Glutamatergic neuron (in vitro differentiated cells): ENCODE measurements around the gene TACC2. TPM values are rescaled to one million over a fixed set of nuclear protein-coding genes. Genes with fewer than 3 reads are reported as not detected.

Source experiments
- DNase-seq: peaks from one replicate; pipeline ENCODE4 v3.0.0; 2022
- H3K27ac Mint-ChIP-seq: one replicate; pipeline ENCODE4 v1.8.0; 2020; ENCODE audit warnings: mild to moderate bottlenecking, mixed read lengths, inconsistent platforms; ENCODE audit not compliant: unreplicated experiment
- H3K27me3 Mint-ChIP-seq: one replicate; pipeline ENCODE4 v1.8.0; 2020; ENCODE audit warnings: mild to moderate bottlenecking, moderate library complexity, mixed read lengths, inconsistent platforms; ENCODE audit not compliant: unreplicated experiment
- H3K36me3 Mint-ChIP-seq: one replicate; pipeline ENCODE4 v1.8.0; 2020; ENCODE audit warnings: mild to moderate bottlenecking, mixed read lengths, inconsistent platforms; ENCODE audit not compliant: unreplicated experiment
- H3K4me1 Mint-ChIP-seq: one replicate; pipeline ENCODE4 v1.8.0; 2020; ENCODE audit warnings: mild to moderate bottlenecking, low read depth, mixed read lengths, inconsistent platforms; ENCODE audit not compliant: unreplicated experiment
- H3K4me3 Mint-ChIP-seq: one replicate; pipeline ENCODE4 v1.8.0; 2020; ENCODE audit warnings: mild to moderate bottlenecking, mixed read lengths, inconsistent platforms; ENCODE audit not compliant: unreplicated experiment
- H3K9me3 Mint-ChIP-seq: one replicate; pipeline ENCODE4 v1.8.0; 2020; ENCODE audit warnings: mild to moderate bottlenecking, moderate library complexity, mixed read lengths, inconsistent platforms; ENCODE audit not compliant: unreplicated experiment
- total RNA-seq: library from RNA; stranded (reverse); fragmentation: NEBNext Ultra II Directional; extraction: Animal tissue kit (Norgen Biotek cat#: 25700); gene quantifications from one replicate; pipeline ENCODE4 v1.2.1, GENCODE V29; 2021; ENCODE audit not compliant: unreplicated experiment
- TF ChIP-seq, protein P1 (sequence below): fragments of 200-600 bp; sonication (generic); IDR thresholded peaks from one replicate; pipeline ENCODE4 v1.5.0; 2021; ENCODE audit not compliant: partially characterized antibody, unreplicated experiment

The TACC2 gene
- total RNA-seq, 1 donor from 2014 or later: 499 TPM

DNA sequence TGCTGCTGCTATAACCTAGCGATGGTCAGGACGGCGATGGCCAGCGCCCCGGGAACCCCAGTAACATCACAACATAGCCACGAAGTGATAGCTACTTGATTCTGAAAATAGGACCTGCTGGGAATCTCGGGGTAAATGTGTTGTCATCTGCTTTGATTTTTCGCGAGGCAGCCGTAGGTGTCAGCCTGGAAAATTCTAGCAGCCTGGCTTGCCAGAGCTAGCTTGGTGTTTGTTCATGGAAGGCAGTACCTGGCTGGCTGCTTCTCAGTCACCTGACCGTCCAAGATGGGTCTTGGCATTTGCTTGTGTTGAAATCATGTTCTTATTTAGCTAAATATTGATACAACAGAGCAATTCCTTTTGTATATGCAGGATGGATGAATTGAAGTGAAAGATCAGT, 199.7 kb downstream of the TACC2 start:
- H3K4me3 Mint-ChIP-seq: peak overlapping the region; percentile 74
- peaks cover 63% of the 10 kb centered on the region for H3K4me1 Mint-ChIP-seq
- DNase-seq: no peak
- H3K27me3 Mint-ChIP-seq: peaks cover 5% of the 10 kb centered on the region
- H3K9me3 Mint-ChIP-seq: peaks cover 18% of the 10 kb centered on the region
- no peaks in the 10 kb centered on the region for H3K36me3 Mint-ChIP-seq
- peak overlapping the region; percentile 85 for H3K27ac Mint-ChIP-seq
- TF ChIP-seq, protein P1, sequence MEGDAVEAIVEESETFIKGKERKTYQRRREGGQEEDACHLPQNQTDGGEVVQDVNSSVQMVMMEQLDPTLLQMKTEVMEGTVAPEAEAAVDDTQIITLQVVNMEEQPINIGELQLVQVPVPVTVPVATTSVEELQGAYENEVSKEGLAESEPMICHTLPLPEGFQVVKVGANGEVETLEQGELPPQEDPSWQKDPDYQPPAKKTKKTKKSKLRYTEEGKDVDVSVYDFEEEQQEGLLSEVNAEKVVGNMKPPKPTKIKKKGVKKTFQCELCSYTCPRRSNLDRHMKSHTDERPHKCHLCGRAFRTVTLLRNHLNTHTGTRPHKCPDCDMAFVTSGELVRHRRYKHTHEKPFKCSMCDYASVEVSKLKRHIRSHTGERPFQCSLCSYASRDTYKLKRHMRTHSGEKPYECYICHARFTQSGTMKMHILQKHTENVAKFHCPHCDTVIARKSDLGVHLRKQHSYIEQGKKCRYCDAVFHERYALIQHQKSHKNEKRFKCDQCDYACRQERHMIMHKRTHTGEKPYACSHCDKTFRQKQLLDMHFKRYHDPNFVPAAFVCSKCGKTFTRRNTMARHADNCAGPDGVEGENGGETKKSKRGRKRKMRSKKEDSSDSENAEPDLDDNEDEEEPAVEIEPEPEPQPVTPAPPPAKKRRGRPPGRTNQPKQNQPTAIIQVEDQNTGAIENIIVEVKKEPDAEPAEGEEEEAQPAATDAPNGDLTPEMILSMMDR: no peak

- H3K27ac Mint-ChIP-seq: peak overlapping the region; percentile 85
- peaks cover 62% of the 10 kb centered on the region for H3K4me1 Mint-ChIP-seq
- no peak for DNase-seq
- H3K9me3 Mint-ChIP-seq: peaks cover 19% of the 10 kb centered on the region
- H3K36me3 Mint-ChIP-seq: no peaks in the 10 kb centered on the region
- H3K27me3 Mint-ChIP-seq: peaks cover 8% of the 10 kb centered on the region
- peak overlapping the region; percentile 74 for H3K4me3 Mint-ChIP-seq
- TF ChIP-seq, protein P1: no peak
Measured at GRCh38 chr10:122189185-122189584, 200.2 kb downstream of the TACC2 start.

DNA sequence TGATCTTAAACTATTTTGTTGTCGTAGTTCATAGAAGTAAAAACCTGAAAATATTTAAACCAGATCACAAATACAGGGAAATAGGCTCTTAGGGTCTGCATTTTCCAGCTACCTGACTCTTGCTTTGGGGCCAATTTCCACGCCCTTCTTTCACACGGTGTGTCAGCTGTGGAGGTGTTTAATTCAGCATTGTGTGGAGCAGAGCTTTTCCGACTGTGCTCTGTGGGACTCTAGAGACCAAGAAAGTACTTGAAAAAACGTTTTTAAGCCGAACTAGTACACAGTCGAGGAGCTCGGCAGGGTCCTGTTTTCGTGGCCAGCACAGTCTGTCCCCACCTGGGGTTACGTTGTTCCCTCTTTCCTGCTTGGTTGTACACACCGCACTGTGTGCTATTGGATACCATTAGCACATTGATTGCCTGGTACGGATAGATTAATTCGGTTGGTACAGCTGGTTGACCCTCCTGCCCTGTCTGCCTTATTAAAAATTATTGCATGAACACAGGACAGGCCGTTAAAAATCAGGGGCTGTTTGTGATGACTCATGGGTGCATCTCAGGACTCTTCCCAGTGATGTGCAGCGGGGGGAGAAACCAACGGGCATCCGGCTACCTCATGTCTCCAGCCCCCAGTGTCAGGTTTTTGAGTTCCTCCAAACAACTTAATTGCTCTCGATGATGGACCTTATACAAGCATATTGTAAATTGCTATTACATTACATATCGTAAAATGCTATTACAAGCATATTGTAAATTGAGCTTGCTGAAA, 201.4 kb downstream of the TACC2 start:
- peaks cover 69% of the 10 kb centered on the region for H3K4me1 Mint-ChIP-seq
- H3K36me3 Mint-ChIP-seq: no peaks in the 10 kb centered on the region
- H3K27ac Mint-ChIP-seq: peak overlapping the region; percentile 70
- peaks cover 11% of the 10 kb centered on the region for H3K27me3 Mint-ChIP-seq
- H3K9me3 Mint-ChIP-seq: peaks cover 24% of the 10 kb centered on the region
- H3K4me3 Mint-ChIP-seq: peak overlapping the region; percentile 74
- TF ChIP-seq, protein P1: no peak
- no peak for DNase-seq

GRCh38 chr10:122191936-122192541, 203.1 kb downstream of the TACC2 start:
- Mint-ChIP-seq H3K9me3 (peaks cover 30% of the 10 kb centered on the region), H3K27me3 (peaks cover 15% of the 10 kb centered on the region), H3K4me3 (peak overlapping the region; percentile 63), H3K36me3 (no peaks in the 10 kb centered on the region), H3K4me1 (peaks cover 61% of the 10 kb centered on the region), H3K27ac (peak overlapping the region; percentile 75)
- peak; percentile 48 for DNase-seq
- TF ChIP-seq, protein P1: no peak

DNA sequence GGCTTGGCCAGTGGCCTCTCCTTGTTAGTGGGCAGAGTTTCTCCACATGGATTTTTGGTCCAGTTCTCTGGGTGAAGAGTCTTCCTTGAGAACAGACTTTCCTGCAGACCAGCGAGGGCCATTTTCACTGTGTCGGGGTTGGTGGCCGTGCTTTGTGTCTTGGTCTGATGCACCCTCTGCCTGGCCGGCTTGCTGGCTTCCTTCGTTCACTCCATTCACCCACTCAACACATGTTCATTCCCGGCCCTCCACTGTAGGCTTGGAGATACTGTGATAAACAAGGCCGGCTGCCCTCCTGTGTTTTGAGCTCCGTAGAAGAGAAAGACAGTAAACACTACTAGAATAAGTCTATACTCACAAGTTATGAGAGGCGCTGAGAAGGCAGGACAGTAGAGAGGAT, 205.3 kb downstream of the TACC2 start:
- TF ChIP-seq, protein P1: no peak
- Mint-ChIP-seq H3K9me3 (peaks cover 37% of the 10 kb centered on the region), H3K27me3 (peaks cover 22% of the 10 kb centered on the region), H3K27ac (no peak overlapping the region), H3K36me3 (no peaks in the 10 kb centered on the region), H3K4me3 (no peak overlapping the region), H3K4me1 (peaks cover 55% of the 10 kb centered on the region)
- no peak for DNase-seq
